Upper lobe of left lung (tissue), 4 donors: ENCODE results near the gene ZNF512B.

Source experiments
- CTCF ChIP-seq, 6 experiments: fragments of 450-650 bp in 4 of 6; fragments of 200-600 bp in 2 of 6; sonication (generic) in 2 of 6; IDR thresholded peaks; one replicate each; pipeline ENCODE4 v1.5.1; 2016 to 2019; ENCODE audit warnings: antibody characterized with exemption in 6 of 6
- EP300 ChIP-seq, 4 donors: sonication (generic); formaldehyde crosslinking; IDR thresholded peaks; one replicate each; pipeline ENCODE4 v1.5.1; 2017; ENCODE audit warnings: antibody characterized with exemption in 4 of 4, control low read depth in 2 of 4
- POLR2A ChIP-seq, 4 donors: fragments of 450-650 bp; IDR thresholded peaks; one replicate each; pipeline ENCODE4 v1.5.1; 2016 to 2017; ENCODE audit warnings: antibody characterized with exemption in 4 of 4, mild to moderate bottlenecking in 2 of 4
- POLR2AphosphoS5 ChIP-seq, 2 donors: sonication (generic); formaldehyde crosslinking; IDR thresholded peaks; one replicate each; pipeline ENCODE4 v1.5.1; 2017; ENCODE audit warnings: antibody characterized with exemption in 2 of 2

GRCh38 chr20:63951398-63952209, 18.1 kb downstream of the ZNF512B start:
- no peak for TF ChIP-seq CTCF (IDR thresholded peaks at IDR 0.05)
- TF ChIP-seq EP300 (IDR thresholded peaks at IDR 0.05), result no peak
- TF ChIP-seq POLR2A (IDR thresholded peaks at IDR 0.05), result no peak
- TF ChIP-seq POLR2AphosphoS5 (IDR thresholded peaks at IDR 0.05), result no peak
